ENCODE measurements around the gene SRPK2. TPM values are rescaled to one million over a fixed set of nuclear protein-coding genes. Genes with fewer than 3 reads are reported as not detected.

SRPK2 gene
- polyA plus RNA-seq, 12 donors = 33.6 to 52.9 (median 43.1) TPM; not detected in 1

DNA sequence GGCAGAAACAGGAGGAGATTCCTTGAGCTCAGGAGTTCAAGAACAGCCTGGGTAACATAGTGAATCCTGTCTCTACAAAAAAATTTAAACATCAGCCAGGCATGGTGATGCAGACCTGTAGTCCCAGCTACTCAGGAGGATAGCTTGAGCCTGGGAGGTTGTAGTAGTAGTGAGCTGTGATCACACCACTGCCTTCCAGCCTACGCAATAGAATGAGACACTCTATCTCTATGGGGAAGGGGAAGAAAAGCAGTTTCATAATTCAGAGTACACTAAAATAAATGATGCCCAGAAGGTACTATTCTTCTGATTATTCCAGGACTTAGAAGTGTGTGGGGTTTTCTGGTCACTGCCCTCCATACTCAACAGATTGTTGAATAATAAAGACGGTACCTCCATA is 197.4 kb downstream of the SRPK2 start:
- no peak for DNase-seq

DNA sequence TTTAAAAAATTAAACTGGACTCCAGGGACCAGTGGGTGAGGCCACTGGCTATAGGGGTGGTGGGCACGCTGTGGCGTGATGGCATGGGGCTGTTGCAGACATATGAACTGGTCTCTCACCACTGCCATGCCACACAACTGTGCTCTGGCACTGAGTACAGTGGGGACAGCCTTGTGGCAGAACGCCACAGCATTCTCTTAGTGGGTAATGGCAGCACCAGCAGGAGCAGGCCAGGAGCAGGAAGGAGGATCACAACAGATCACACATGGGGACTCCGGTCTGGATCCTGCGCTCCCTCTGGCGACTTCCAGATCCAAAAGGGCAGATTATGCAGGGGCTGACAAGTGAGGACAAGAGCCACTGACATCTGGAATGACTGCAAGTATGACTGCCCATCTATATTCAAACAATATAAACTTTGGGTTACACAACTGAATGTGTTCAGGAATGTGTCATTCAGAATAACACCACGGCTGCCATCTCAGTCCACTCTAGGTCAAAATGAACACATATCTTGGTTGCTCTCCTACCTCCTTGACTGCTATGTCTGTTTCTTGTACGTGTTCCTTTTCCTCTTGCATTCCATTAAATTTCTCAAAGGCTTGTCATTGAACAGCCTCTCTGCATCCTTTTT is 198.7 kb downstream of the SRPK2 start:
- no peak for DNase-seq

GRCh38 chr7:105188201-105188600 is 200.5 kb downstream of the SRPK2 start:
- no peak for DNase-seq

DNA sequence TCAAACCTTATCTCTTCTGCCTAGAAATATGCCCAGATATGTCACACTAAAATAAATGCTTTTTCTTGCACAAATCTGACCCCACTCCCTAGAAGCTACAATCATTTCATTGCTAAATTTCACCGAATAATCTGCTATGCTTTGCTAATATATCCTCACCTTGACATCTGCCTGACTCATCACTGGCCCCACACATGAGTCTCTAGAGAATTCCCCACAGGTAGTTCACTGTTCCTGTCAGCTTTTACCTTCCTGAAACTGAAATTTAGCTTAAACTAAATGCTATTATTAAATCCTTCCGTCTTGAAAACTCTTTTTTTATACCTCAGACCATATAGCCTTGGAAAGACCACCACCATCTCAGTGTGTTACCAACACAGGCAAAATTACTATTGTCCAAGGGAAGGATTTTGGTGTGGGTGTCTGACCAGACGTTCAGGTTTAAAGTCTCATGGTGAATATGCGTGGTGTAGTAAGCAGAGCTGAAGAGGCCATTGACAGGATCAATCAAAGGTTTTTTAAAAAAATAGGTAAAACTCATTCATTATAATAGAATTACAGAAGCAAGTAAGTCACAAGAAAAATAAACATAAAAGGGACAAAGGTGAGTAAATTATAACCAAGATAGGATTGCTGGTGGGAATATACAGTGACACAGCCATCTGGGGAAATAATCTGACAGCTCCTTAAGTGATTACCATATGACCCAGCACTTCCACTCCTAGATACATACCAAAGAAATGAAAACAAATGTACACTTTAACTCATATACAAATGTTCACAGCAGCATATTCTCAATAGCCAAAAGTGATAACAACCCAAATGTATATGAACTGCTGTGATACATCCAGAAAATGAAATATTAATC is 201.2 kb downstream of the SRPK2 start:
- no peak for DNase-seq

GRCh38 chr7:105185290-105186010 is 203.3 kb downstream of the SRPK2 start:
- DNase-seq = no peak

GRCh38 chr7:105180002-105180401 is 208.7 kb downstream of the SRPK2 start:
- no peak for DNase-seq

DNA sequence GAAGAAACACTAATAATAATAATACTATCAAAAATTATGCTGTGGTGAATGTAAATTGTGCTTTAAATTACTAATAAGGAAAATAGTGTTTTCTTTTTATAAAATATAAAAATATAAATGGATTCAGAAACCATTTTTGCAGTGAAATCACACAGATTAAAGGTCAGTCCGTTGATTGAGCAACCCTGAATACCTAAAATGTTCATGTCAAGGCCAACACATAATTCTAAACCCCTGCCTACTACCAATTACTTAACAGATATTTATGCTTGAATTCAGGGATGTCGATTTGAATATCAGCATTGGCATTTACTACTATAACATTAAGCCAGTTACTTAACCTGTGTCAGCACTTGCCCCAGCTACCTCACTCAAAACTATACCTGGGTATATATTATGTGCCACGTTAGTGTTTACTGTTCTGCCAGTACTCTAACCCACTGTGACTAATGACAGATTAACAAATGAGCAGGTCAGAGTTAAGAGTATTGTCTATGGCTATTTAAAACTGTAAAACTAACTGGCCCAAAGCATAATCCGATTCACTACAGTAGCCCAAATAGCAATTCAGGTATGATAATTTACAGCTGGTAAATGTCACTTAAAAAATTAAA is 209.7 kb downstream of the SRPK2 start:
- DNase-seq = no peak

DNA sequence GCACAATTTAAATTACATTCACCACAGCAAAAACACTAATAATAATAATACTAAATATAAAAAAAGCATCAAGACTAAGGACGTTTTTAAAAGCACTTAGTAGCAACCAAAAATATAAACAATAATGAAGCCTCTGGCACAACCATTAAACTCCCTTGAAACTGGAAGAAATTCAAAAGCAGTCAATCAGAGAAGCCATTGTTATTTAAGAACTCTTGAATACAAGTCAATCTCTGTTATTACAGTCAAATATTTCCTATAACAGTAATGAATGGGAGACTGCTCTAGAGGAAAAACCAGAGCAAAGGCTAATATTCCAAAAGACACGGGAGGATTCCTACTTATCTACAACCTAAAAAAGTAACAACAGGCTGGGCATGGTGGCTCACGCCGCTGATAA is 210.5 kb downstream of the SRPK2 start:
- DNase-seq = no peak

DNA sequence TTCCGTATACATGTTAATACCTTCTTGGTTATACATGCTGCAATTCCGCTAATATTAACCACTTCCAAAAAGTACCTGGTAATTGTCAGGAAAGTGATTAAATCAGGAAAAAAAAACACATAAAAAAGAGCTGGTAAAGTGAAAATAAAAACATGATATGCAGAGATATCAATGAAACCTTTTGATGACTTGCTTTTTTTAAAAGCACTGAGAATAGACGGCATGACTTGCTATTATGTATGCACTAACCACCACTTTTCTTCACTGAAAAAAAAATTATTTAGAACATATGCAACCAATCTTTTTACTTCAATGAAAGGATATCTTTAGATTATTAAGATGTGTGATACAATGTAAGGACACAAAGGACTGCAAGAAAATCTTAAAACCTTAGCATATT is 211.7 kb downstream of the SRPK2 start:
- no peak for DNase-seq

DNA sequence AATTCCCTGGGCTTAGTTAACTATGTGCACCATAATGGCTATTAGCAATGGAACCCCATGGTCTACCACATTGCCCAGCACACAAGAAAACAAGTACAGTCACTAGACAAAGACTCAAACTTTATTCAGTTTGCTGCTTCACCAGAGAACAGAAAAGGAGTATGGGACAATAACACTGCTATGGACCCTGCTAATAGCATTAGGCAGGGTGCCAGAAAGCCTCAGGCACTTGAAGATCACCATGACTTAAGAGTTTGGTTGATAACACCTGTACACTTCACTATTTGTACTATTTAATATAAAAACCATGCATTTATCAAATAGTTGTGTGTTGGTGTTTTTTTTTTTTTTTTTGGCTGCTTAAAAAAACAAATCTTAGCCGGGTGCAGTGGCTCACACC is 215.1 kb downstream of the SRPK2 start:
- DNase-seq = no peak

GRCh38 chr7:105164751-105165150 is 224.0 kb downstream of the SRPK2 start:
- no peak for DNase-seq

GRCh38 chr7:105163718-105164117 is 225.0 kb downstream of the SRPK2 start:
- no peak for DNase-seq

- DNase-seq = no peak
Observed at GRCh38 chr7:105161366-105161765, 227.4 kb downstream of the SRPK2 start.

DNA sequence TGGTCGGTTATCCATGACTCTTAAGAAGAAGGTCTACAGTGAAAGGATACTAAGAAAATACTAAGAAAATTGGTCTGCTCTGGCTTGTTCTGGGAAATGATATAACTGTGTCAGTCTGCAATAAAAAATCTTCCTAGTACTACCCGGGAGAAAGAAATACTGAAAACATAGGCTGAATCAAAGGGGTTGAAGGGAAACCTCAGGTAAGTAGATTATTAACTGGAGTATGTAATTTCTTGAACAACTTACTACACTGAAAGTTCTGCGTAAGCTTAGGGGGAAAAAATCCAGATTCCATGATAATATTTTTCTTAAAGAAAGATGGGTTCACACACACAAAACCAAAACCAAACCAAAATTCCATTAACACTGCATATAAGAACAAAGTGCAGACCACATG is 231.4 kb downstream of the SRPK2 start:
- no peak for DNase-seq

DNA sequence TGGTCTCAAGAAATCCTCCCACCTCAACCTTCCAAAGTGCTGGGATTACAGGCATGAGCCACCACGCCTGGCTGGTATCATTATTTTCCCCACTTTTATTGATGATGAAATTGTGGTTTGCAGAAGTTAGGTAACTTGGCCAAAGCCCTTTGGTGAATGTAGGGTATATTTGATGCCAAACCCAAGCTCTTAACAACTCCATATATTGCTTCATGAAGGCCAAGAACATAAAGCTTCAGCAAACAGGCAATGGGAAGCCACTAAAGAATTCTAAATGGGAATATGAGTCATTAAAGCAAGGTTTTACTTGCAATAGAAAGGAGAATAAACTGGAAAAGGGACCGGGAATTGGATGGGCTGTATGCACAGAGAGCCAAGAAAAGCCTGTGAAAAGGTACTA is 232.0 kb downstream of the SRPK2 start:
- DNase-seq = no peak

GRCh38 chr7:105154084-105154483 is 234.6 kb downstream of the SRPK2 start:
- no peak for DNase-seq

GRCh38 chr7:105153531-105153930 is 235.2 kb downstream of the SRPK2 start:
- DNase-seq = no peak

DNA sequence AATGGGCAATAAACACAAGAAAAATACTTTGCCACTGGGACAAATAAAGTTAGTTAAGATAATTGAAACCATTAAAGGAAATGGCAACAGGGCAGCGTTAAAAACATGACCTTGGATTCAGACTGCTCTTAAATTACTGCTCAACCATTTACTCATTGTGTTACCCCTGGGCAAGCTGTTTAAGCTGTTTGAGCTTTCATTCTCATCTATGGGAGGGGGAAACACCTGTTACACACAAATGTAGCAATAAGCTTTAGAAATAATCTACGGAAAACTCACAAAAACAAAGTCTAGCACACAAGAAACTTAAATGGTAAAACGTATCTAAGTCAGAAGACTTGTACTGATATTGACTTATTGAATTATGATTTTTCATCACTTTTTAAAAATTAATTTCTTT is 237.6 kb downstream of the SRPK2 start:
- no peak for DNase-seq

- no peak for DNase-seq
Observed at GRCh38 chr7:105149827-105150226, 238.9 kb downstream of the SRPK2 start.

DNA sequence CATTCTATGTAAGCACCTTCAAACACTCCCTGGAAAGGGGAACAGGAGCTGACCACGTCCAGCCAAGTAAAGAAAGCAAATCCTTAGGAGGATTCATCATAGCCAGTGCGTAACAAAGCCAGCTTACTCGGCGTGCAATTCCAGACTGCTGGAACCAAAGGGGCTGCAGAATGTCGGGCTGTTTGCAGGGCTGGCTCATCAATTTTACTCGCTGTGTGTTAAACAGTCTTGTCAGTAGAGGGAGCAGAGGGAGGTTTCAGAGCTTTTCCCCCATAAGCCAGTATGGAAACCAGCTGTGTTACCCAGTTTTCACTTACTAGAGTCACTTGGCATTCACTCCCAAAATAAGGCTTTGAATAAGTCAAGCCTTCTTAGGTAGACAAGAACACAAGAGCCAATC is 247.7 kb downstream of the SRPK2 start:
- peak; percentile 47 for DNase-seq

DNA sequence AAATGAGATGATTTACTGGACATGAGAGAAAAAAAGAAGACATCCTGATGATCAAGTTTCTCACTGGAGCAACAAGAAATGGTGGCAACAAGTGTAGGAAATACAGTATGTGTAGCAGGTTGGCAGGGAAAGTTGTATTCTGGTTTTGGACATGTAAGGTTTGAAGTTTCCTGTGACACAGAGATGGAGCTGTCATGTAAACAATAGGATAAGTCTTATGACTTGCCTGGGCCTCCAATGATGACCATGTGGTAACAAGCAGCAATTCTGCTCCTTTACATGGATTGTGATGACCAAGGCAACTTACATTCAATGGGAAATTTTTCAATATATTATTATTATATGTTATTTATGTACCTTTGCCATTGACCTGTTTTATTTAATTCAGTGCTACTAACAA is 249.3 kb downstream of the SRPK2 start:
- DNase-seq = no peak

GRCh38 chr7:105137898-105138297 is 250.8 kb downstream of the SRPK2 start:
- DNase-seq = no peak

Measured in muscle of arm (tissue), 12 donors.